Sigmoid colon (tissue), 7 donors: ENCODE data around the gene RPP14. TPM values are rescaled to one million over a fixed set of nuclear protein-coding genes. Genes with fewer than 3 reads are reported as not detected.
A peak's percentile ranks its signal among the peaks of the same experiment; 100 is the strongest.
"Not testable (repeated sequence)": the region's sequence is repeated elsewhere in the genome, so short reads cannot be mapped to it uniquely, and the experiment has no call there.

Experiments used
- DNase-seq: peaks from one replicate; pipeline ENCODE4 v3.0.0-alpha.2; 2019
- H3K27ac ChIP-seq, 4 donors: fragments of 200-600 bp; sonication (generic); one replicate each; pipeline ENCODE4 v1.5.1; 2016 to 2019; ENCODE audit warnings: mild to moderate bottlenecking in 1 of 4
- H3K27me3 ChIP-seq, 3 donors: fragments of 200-600 bp; sonication (generic); one replicate each; pipeline ENCODE4 v1.5.1; 2019; ENCODE audit warnings: mild to moderate bottlenecking in 1 of 3
- H3K36me3 ChIP-seq, 4 donors: fragments of 200-600 bp; sonication (generic); one replicate each; pipeline ENCODE4 v1.5.1; 2016 to 2019
- H3K4me1 ChIP-seq, 4 donors: fragments of 200-600 bp; sonication (generic); one replicate each; pipeline ENCODE4 v1.5.1; 2017 to 2019
- H3K4me3 ChIP-seq, 4 donors: fragments of 200-600 bp; sonication (generic); one replicate each; pipeline ENCODE4 v1.5.1; 2017 to 2019; ENCODE audit warnings: mild to moderate bottlenecking in 2 of 4, moderate library complexity in 1 of 4
- H3K9me3 ChIP-seq, 4 donors: fragments of 200-600 bp in 3 of 4; sonication (generic) in 3 of 4; one replicate each; pipeline versions ENCODE4 v1.5.1 to v1.6.1; 2013 to 2019
- CTCF ChIP-seq, 4 experiments: fragments of 450-650 bp in 3 of 4; fragments of 200-600 bp in 1 of 4; IDR thresholded peaks; one replicate each; pipeline ENCODE4 v1.5.1; 2016 to 2019; ENCODE audit warnings: antibody characterized with exemption in 4 of 4, mild to moderate bottlenecking in 3 of 4, moderate library complexity in 2 of 4
- EP300 ChIP-seq, 4 donors: sonication (generic); formaldehyde crosslinking; IDR thresholded peaks; one replicate each; pipeline ENCODE4 v1.6.1; 2017; ENCODE audit warnings: antibody characterized with exemption in 4 of 4
- POLR2A ChIP-seq, 2 donors: fragments of 450-650 bp; IDR thresholded peaks; one replicate each; pipeline ENCODE4 v1.6.1; 2016; ENCODE audit warnings: antibody characterized with exemption in 2 of 2, mild to moderate bottlenecking in 2 of 2, moderate library complexity in 2 of 2
- POLR2AphosphoS5 ChIP-seq, 4 donors: sonication (generic); formaldehyde crosslinking; IDR thresholded peaks; one replicate each; pipeline ENCODE4 v1.6.1; 2017; ENCODE audit warnings: antibody characterized with exemption in 4 of 4
- WGBS, 2 donors: extraction: QIAGEN DNeasy Blood & Tissue Kit; methylation state at CpG; one replicate each; pipeline ENCODE4 v1.1.7; 2013; 5-methylcytosine and 5-hydroxymethylcytosine counted together
- intact Hi-C: fragments of 100-400 bp; cut with DNase I; formaldehyde crosslinking; loops from one replicate; pipeline ENCODE4 v1.15.1; 2023
- polyA plus RNA-seq, 3 donors: library from polyadenylated mRNA; stranded (reverse); fragments of 200-250 nt; gene quantifications; one replicate each; pipeline ENCODE4 v1.2.3, GENCODE V29; 2013
- total RNA-seq, 4 donors: library from RNA; depleted of rRNA; stranded (reverse); fragments of >200 nt; gene quantifications; one replicate each; pipeline ENCODE4 v1.1.0, GENCODE V29; 2016
- donor health status: healthy with polysubstance abuse.
- donor health status: Bipolar disorder and iron deficiency.
- donor health status: healthy.

The RPP14 gene
- total and polyA plus RNA-seq, 7 donors = 10.8 to 16.7 (median 14.5) TPM

- Histone ChIP-seq H3K27me3 (no peaks in the 10 kb centered on the region), H3K9me3 (no peaks in the 10 kb centered on the region), H3K4me3 (no peak overlapping the region), H3K36me3 (peaks cover 0 to 10% (median 0%) of the 10 kb centered on the region in 4 donors), H3K4me1 (peaks cover 0 to 45% (median 37%) of the 10 kb centered on the region in 4 donors), H3K27ac (peak overlapping the region in 3 of 4 donors; percentile 72 to 84 (median 83))
- WGBS, 2 donors = 98% methylated on average over 3 of the region's 3 CpGs
- TF ChIP-seq POLR2AphosphoS5 (IDR thresholded peaks at IDR 0.05) (no peak), EP300 (IDR thresholded peaks at IDR 0.05) (no peak), POLR2A (IDR thresholded peaks at IDR 0.05) (no peak), CTCF (IDR thresholded peaks at IDR 0.05) (no peak)
- no peak for DNase-seq
- intact Hi-C loops = no loop called here
These were observed 30.3 kb downstream of the RPP14 start for GRCh38 chr3:58336135-58336882.

- H3K9me3 ChIP-seq = no peaks in the 10 kb centered on the region
- TF ChIP-seq CTCF (IDR thresholded peaks at IDR 0.05) (no peak), POLR2A (IDR thresholded peaks at IDR 0.05) (no peak), EP300 (IDR thresholded peaks at IDR 0.05) (no peak), POLR2AphosphoS5 (IDR thresholded peaks at IDR 0.05) (no peak)
- no peak overlapping the region for H3K27ac ChIP-seq
- 96 to 99% methylated on average over 1 of the region's 1 CpG for WGBS, 2 donors
- no peak for DNase-seq
- H3K36me3 ChIP-seq = peaks cover 0 to 13% (median 0%) of the 10 kb centered on the region in 4 donors
- no peaks in the 10 kb centered on the region for H3K27me3 ChIP-seq
- intact Hi-C loops = no loop called here
- H3K4me3 ChIP-seq = no peak overlapping the region
- H3K4me1 ChIP-seq = peaks cover 0 to 43% (median 33%) of the 10 kb centered on the region in 4 donors
These were observed 31.1 kb downstream of the RPP14 start for GRCh38 chr3:58337190-58337589.

- H3K27ac ChIP-seq, H3K27me3 ChIP-seq, H3K9me3 ChIP-seq, intact Hi-C loops, H3K4me3 ChIP-seq, DNase-seq: not testable (repeated sequence)
- WGBS, 2 donors = 78 to 95% methylated on average over 12 of the region's 12 CpGs
- Histone ChIP-seq H3K36me3 (peaks cover 0 to 13% (median 0%) of the 10 kb centered on the region in 4 donors), H3K4me1 (peaks cover 2 to 51% (median 30%) of the 10 kb centered on the region in 4 donors)
These were observed 33.1 kb downstream of the RPP14 start for GRCh38 chr3:58339146-58339545.

GRCh38 chr3:58340594-58341244, 34.7 kb downstream of the RPP14 start:
- no peak for DNase-seq
- Histone ChIP-seq H3K27me3 (no peaks in the 10 kb centered on the region), H3K4me3 (no peak overlapping the region), H3K36me3 (peaks cover 0 to 13% (median 0%) of the 10 kb centered on the region in 4 donors), H3K4me1 (peaks cover 2 to 38% (median 19%) of the 10 kb centered on the region in 4 donors), H3K27ac (no peak overlapping the region), H3K9me3 (no peaks in the 10 kb centered on the region)
- intact Hi-C loops = no loop called here
- no peak for TF ChIP-seq CTCF (IDR thresholded peaks at IDR 0.05)
- 89 to 99% methylated on average over 3 of the region's 3 CpGs for WGBS, 2 donors

- H3K4me1 ChIP-seq = peaks cover 2 to 38% (median 16%) of the 10 kb centered on the region in 4 donors
- no peak for DNase-seq
- H3K27me3 ChIP-seq = no peaks in the 10 kb centered on the region
- TF ChIP-seq EP300 (IDR thresholded peaks at IDR 0.05) = no peak
- no peak for TF ChIP-seq CTCF (IDR thresholded peaks at IDR 0.05)
- TF ChIP-seq POLR2AphosphoS5 (IDR thresholded peaks at IDR 0.05) = no peak
- no peak for TF ChIP-seq POLR2A (IDR thresholded peaks at IDR 0.05)
- no peak overlapping the region for H3K27ac ChIP-seq
- intact Hi-C loops = no loop called here
- H3K9me3 ChIP-seq = no peaks in the 10 kb centered on the region
- WGBS, 2 donors = 91% methylated on average over 3 of the region's 3 CpGs
- peaks cover 0 to 13% (median 0%) of the 10 kb centered on the region in 4 donors for H3K36me3 ChIP-seq
- H3K4me3 ChIP-seq = no peak overlapping the region
These were observed 35.3 kb downstream of the RPP14 start for GRCh38 chr3:58341376-58341775.
